Measurements from ENCODE around the gene OMP.

OMP gene

DNA sequence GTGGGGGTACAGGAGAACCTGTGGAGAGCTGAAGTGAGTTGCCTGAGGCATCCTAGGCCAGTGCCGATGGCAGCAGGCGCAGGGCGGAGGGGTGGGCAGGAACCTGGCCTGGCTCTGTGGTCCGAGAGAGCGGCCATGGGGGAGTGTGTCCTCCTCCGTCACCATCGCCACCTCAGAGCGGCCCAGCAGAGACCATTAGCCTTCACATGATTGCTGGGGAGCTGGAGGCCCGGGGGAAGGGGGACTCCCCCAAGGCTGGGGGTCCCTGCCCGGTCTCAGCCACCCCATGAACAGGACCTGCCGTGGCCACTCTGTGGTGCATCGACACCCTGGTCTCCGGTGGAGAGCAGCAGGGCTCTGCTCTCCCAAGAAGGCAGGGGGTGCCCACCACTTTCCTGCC is 4.1 kb downstream of the OMP start:
- DNase-seq (ENCODE audit: low read depth), result no peak

DNA sequence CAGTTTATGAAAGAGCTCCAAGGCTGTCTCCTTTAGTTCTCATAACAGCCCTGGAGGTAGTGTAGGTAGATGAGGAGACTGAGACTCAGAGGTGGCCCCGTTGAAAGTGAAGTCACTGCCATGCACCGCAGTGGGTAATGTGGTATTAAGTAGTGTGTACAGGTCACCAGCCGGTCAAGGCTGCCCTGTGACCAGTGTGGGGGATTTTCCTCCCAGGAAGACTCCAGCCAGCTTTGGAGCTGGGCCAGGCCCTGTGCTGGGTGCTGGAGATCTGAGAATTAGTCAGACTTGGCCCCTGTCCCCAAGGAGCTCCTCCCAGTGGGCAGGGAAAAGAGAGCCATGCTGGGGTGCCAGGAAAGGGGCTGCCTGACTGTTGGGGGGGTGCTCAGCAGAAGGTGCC is 5.3 kb downstream of the OMP start:
- DNase-seq (ENCODE audit: low read depth), result no peak

DNA sequence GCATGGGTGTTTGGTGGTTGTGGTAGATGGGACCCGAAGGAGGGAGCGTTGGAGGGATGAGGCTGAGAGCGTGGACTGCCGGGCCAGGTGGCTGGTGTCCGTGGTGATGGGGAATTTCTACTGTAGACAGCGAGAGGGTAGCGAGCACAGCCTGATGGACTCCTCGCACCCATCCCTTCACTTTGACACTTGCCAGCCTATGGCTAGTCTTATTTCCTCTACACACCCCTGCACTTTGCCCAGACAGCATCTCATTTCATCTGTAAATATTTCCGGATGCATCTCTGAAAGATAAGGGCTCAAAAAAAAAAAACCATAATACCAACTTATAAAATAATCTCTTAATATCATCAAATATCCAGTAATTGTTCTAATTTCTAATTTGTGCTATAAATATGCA is 5.8 kb downstream of the OMP start:
- no peak for DNase-seq (ENCODE audit: low read depth)

DNA sequence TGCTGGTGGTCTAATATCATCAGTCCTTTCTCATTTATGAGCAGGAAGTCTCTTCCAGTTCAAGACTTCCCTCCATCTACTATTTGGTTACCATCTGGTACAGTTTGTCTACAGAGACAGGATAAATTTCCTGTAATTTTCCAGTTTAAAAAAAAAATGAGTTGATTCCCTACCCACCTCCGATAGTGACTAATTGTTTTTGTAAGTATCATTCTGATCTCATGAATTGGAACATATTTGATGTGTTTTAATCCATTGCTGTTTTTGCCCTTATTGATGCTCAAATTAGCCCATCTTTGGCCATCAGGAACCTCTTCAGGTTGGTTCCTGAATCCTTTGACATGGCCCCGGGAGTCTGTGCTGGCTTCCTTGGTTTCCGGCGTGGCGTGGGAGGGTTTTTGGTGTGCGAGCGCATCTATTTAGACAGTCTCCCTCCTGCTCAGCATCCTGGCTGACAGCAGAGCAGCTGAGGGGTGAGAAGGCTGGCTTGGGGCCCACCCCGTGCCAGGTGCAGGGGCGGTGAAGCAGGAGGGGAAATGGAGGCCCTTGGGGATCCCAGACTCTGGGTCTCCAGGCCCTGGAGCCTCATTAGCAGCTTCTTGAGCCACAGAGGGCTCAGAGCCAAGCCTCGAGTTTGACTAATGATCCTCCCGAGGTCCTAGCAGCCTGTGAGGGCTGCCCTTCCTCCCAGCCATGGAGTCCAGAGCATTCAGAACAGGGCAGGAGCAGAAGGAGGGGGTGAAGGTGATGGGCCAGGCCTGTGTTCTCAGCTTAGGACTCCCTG is 6.8 kb downstream of the OMP start:
- no peak for DNase-seq (ENCODE audit: low read depth)

DNA sequence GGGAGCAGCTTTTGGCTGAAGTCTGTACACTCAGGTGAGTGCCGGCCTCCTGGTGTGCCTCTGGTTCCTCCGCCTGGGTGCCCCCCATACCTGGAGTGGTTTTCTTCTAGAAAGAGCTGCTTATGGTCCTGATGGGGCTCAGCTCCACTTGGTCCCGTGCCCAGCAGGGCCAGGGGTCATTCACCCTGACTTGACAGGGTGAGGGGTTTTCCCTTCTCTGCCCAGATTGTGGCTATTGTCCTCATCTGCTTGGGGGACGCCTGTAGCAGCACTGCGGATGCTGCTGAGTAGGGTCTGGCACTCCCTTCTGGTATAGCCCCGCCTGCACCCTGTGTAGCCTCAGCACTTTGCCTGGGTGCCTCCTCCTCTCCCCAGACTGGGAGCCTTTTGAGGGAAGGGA is 8.2 kb downstream of the OMP start:
- DNase-seq (ENCODE audit: low read depth), result no peak

DNA sequence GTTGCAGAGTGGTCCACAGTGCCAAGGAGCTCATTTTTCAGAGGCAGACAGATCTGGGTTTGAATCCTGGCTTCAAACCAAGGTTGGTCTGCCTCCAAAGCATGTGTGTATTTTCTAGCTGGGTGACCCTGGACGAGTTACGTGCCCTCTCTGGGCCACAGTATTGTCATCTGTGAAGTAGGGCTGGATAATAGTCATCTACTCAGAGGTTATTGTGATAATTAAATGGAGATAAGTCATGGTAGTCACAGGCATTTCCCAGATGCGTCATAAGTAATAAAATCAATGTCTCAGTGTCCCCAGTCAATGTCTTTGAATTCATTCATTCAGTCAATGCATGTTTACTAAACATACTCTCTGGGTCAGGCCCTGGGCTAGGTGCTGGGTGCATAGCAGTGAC is 8.6 kb downstream of the OMP start:
- DNase-seq (ENCODE audit: low read depth), result no peak

DNA sequence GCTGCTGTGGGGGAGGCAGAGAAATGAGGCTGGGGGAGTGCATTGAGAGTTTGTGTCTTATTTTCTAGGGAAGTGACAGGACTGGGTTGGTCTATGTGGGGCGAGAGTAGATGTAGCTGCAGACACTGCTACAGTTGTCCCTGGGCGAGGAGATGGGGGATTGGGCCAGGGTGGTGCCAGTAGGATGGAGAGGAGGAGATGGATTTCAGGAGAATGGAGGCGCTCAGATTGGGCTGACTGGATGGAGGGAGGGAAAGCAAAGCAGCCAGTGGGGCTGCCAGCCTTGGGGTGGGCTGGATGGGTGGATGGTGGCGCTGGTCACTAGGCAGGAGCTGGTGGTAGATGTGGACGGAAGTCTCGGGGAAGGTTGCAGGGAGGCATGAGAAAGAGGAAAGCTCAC is 9.3 kb downstream of the OMP start:
- DNase-seq (ENCODE audit: low read depth), result no peak

DNA sequence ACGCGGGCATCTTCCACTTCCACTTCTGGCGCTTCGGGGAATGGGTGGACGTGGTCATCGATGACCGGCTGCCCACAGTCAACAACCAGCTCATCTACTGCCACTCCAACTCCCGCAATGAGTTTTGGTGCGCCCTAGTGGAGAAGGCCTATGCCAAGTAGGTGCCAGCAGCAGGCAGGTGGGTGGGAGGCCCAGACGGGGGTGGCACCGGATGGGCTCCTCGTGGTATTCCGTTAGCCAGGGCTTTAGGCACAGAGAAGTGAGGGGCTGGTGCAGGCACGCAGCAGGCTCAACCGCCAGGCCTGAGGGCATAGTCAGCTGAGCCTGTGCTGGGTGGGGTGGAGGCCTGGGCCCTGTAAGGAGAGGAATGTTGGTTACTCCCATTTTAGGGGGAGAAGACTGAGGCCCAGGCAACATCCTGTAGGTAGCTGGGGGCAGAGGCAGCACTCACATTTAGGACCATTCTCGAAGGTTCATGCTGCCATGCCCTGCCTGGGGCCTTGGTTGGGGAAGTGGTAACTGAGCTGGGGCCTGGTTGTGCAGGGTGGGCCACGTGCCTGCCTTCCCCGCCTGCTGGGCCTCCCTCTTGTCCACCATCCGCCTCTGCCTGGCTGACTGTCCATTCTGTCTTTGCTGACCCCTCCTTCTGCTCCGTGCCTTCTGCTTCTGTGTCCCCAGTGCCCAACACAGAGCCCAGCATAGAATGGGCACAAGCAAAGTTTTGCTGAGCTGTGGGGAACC is 10.2 kb downstream of the OMP start:
- no peak for DNase-seq (ENCODE audit: low read depth)

DNA sequence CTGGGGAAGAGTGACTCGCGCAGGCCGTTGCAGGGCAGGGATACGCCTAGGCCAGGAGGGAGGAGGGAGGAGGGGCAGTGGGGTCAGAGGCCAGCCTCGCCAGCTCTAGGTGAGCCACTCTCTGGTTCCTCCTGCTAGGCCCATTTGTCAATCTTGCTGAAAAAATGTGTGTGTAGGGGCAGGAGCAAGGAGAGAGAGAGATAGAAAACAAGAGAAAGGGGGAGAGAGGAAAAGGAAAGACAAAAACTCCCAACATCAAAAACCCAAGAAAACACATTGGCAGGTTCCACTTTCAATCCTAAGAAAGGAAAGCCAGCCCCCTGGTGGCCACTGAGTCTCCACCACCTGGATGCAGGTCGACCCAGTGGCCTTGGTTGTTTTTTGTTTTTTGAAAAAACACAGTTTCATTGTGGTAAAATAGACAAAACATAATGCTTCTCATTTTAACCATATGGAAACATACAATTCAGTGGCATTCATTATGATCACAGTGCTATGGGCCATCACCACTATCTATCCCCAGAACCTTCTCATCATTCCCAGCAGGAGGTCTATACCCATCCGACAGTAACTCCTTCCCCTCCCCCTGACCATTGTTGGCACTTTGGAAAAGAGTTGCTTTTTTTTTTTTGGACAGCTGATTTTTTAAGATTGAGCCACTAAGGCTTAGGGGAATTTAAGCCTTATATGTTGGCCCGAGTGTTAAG is 10.9 kb downstream of the OMP start:
- no peak for DNase-seq (ENCODE audit: low read depth)

DNA sequence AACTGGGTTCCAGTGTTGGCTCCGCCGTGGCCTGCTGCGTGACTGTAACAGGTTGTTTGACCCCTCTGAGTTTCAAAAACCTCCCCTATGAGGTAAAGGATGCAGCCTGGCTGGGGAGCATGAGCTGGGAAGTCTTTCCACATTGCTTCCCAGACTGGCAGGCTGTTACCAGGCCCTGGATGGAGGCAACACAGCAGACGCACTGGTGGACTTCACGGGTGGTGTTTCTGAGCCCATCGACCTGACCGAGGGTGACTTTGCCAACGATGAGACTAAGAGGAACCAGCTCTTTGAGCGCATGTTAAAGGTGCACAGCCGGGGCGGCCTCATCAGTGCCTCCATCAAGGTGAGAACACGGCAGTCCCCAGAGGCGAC is 11.4 kb downstream of the OMP start:
- DNase-seq (ENCODE audit: low read depth), result no peak

DNA sequence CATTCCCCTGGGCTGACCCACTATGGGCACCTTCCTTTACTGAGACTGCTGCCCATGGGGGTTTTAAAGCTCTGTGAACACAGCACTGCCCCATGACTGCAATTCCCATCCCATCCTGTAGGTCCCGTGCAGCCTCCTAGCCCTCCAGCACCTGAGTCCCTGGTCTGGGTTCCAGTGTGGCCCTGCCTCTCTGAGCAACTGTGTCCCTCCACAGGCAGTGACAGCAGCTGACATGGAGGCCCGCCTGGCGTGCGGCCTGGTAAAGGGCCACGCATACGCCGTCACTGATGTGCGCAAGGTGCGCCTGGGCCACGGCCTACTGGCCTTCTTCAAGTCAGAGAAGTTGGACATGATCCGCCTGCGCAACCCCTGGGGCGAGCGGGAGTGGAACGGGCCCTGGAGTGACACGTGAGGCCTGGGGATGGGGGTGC is 12.6 kb downstream of the OMP start:
- no peak for DNase-seq (ENCODE audit: low read depth)

DNA sequence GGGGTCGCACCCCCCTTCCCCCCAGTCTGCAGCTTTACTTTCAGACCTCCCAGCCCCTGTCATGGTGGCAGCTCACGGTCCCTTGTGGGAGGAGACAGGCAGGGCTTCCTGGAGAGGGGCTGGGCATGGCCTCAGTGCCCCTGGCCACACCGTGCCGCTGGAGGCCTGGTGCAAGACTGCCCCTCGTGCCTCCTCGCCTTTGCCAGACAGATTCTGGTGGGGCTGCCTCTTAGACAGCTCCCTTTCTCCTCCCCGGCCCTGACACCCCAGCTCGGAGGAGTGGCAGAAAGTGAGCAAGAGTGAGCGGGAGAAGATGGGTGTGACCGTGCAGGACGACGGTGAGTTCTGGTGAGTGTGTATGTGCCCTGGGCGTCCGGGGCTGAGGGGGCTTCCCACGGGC is 13.3 kb downstream of the OMP start:
- no peak for DNase-seq (ENCODE audit: low read depth)

DNA sequence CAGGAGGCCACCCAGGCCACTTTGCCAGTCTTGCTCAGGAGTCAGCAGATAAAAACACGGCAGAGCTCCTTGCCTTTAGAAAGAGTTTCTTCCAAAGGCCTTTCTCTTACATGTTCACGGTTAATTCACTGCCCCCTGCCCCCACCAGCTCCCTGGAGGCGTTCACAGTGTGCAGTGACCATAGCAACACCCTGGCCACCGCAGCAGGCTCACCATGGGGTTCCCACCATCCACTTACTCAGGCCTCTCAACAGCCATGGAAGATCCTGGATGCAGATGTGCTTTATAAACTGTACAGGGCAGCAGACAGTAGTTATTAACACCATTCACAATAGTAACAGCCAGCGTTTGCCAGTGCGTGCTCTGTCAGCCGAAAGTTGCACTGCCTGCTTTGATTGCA is 14.9 kb downstream of the OMP start:
- no peak for DNase-seq (ENCODE audit: low read depth)

DNA sequence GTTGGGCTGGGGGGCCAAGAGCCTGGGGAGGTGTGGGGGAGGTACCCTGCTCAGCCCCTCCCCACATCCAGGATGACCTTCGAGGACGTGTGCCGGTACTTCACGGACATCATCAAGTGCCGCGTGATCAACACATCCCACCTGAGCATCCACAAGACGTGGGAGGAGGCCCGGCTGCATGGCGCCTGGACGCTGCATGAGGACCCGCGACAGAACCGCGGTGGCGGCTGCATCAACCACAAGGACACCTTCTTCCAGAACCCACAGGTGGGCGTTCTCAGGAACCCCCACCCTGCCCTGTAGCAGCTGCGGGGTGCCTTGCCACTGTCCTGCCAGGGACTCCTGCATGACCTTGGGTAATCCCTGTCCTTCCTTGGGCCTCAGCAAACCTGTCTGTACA is 15.4 kb downstream of the OMP start:
- DNase-seq (ENCODE audit: low read depth), result no peak

DNA sequence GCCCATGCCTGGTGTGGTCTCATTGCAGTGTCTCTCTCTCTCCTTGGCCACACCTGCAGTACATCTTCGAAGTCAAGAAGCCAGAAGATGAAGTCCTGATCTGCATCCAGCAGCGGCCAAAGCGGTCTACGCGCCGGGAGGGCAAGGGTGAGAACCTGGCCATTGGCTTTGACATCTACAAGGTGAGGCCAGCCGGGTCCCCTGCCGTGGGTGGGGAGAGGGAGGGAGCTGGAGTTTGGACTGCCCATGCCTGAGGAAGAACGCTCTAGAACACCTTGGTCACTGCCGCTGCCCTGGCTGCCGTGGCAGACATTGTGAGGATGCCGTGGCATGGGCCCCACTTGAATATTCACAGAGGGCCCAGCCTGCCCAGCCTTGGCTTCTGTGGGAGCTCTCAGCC is 16.3 kb downstream of the OMP start:
- DNase-seq (ENCODE audit: low read depth), result no peak

DNA sequence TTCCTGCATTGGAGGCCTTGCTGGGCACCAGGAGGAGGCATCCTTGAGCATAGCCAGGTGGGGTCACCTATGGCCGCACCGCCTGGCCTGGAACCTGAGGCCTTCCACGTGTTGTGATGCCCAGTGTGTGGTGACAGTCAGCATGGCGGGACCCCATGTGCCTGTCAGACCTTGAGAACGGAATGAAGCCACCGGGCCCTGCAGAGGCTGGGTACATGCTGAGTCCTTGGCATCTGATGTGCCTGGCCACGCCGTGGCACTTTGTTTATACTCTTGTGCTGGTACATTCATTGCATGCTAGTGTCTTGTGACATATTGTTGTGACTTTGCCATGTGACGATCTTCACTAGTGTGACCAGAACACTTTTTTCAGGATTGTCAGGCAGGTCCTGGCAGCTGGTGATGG is 16.9 kb downstream of the OMP start:
- DNase-seq (ENCODE audit: low read depth), result no peak

DNA sequence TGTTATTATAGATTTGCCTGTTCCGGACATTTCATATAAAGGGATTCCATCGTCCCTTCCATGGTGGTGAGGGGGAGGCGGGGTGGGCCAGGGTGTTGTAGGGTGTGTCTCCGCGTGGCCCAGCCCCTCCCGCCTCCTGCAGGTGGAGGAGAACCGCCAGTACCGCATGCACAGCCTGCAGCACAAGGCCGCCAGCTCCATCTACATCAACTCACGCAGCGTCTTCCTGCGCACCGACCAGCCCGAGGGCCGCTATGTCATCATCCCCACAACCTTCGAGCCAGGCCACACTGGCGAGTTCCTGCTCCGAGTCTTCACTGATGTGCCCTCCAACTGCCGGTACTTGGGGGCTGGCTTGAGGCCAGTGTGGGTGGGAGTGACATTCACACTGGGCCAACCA is 17.9 kb downstream of the OMP start:
- DNase-seq (ENCODE audit: low read depth), result no peak

DNA sequence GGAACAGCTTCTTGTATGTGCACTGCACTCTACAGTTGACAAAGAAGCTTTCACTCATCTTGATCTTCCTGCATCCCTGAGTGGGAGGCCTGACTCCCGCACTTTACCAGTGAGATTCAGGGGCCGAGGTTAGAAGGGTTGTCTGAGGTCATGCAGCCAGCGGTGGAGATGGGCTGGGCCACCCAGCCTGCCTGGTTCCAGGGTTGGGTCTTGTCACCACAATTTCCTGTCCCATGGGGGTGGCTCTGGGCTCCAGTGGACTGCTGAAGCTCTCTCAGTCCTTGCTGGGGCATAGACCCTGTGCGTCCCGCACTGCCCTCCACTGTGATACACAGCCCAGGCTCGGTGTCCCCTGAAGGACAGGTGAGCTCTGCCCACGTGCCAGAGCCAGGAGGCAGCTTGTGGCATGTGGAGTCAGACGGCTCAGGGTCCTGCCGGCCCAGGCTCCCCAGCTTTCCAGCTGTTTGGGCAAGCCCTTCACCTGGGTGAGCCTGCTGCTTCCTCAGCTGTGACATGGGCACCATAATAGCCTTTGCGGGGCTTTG is 18.5 kb downstream of the OMP start:
- DNase-seq (ENCODE audit: low read depth), result no peak

DNA sequence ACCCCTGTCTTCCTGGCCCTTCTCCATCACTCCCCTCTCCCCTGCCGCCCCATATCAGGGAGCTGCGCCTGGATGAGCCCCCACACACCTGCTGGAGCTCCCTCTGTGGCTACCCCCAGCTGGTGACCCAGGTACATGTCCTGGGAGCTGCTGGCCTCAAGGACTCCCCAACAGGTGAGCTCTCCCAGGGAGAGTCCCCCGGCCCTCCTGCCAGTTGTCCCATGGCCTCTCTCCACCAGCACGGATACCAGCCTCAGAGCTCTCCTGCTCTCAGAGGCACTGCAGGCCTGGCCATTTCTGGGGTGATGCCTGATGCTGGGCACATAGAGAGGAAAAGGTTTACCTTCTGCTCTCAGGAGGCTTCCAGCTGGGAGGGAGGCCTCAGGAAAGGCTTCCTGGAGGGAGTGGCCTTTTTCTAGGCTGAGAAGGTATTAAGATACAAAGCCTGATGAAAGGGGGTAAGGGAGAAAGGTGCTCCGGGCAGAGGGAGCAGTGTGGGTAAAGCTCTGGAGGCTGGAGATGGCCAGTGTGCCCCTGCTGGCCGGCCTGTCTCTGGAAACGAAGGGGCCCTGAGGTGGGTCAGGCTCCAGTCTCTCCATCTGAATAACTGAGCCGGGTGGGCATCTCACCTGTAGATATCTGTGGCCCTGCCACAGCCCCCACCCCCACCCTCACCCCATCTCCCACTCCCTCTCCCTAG is 19.4 kb downstream of the OMP start:
- DNase-seq (ENCODE audit: low read depth), result no peak

DNA sequence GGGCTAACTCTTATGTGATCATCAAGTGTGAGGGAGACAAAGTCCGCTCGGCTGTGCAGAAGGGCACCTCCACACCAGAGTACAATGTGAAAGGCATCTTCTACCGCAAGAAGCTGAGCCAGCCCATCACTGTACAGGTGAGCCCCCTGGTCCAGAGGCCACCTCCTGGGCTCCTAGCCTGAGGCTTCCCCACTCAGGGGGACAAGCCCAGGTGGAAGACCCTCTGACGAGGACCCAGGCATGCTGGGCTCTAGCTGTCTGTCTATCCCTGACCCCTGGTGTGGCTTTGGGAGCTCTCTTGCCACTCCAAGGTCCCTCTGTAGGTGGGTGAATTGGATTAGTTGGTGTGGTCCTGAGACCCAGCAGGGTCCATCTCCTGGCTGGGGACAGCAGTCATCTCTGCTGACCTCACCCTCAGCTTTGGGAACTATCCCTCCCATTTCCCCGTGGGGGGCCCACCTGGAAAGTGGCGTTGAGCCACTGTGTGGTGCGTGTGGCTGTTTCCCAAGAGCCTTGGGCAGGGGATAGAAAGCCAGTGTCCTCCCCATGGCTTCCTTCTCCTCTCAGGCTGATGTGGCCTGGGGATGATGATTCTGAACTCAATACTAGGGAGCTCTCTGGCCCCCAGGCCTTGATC is 20.1 kb downstream of the OMP start:
- no peak for DNase-seq (ENCODE audit: low read depth)

DNA sequence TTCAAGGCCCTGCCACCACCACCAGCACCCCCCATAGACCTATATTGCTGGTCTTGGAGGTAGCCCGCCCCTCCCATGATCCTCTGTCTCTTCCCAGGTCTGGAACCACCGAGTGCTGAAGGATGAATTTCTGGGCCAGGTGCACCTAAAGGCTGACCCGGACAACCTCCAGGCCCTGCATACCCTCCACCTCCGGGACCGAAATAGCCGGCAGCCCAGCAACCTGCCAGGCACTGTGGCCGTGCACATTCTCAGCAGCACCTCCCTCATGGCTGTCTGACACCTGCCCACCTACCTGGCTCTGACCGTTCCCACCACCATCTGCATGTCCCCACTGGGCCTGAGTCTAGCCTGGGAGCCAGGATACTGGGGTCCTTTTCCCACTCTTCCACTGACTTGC is 21.0 kb downstream of the OMP start:
- DNase-seq (ENCODE audit: low read depth), result no peak

DNA sequence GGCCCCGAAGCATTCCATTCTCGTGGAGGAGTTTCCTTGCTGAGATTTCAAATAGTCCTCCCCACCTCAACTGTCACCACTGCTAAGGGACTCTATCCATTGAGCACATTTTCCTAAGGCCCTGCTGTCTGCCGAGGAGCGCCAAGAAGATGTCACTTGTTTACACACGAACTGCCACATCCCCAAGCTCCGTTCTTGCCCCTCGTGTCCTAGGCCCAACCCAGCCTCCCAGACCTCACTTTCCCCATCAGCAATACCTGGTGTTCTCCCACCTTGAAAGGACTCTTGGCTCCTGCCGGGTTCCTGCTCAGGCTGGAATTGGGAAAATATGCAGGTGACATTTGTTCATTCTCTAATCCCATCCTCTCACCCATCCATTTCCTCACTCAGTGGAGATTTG is 21.4 kb downstream of the OMP start:
- DNase-seq (ENCODE audit: low read depth), result no peak

All from activated T-helper 1 cell treated with Interleukin-2 at 50 U/mL for 16 hours (primary cell).